Measurements from ENCODE around the gene MINDY3.

DNA sequence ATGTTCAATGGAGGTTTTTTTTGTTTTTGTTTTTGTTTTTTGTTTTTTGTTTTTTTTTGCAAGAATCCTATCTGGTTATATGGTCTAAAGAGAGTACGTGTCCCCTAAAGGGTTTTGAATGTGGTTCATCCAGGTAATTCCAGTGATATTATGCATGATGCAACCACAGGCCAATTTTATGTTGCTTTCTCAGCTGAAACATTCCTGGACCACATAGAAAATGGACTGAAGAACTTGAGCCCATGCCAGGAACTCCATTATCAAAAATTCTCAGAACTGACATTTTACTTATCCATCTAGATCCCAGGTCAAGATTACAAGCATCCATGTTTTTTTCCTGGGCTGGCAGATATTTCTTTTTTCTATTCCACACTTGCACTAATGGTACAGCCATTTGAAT is 11.5 kb upstream of the MINDY3 start:
- TF ChIP-seq, protein P1, sequence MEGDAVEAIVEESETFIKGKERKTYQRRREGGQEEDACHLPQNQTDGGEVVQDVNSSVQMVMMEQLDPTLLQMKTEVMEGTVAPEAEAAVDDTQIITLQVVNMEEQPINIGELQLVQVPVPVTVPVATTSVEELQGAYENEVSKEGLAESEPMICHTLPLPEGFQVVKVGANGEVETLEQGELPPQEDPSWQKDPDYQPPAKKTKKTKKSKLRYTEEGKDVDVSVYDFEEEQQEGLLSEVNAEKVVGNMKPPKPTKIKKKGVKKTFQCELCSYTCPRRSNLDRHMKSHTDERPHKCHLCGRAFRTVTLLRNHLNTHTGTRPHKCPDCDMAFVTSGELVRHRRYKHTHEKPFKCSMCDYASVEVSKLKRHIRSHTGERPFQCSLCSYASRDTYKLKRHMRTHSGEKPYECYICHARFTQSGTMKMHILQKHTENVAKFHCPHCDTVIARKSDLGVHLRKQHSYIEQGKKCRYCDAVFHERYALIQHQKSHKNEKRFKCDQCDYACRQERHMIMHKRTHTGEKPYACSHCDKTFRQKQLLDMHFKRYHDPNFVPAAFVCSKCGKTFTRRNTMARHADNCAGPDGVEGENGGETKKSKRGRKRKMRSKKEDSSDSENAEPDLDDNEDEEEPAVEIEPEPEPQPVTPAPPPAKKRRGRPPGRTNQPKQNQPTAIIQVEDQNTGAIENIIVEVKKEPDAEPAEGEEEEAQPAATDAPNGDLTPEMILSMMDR (conservative IDR thresholded peaks at IDR 0.05): no peak
- TF ChIP-seq EZH2 (IDR thresholded peaks at IDR 0.05; ENCODE audit: low read depth): no peak
